ENCODE results near the gene KDM5C. TPM values are rescaled to one million over a fixed set of nuclear protein-coding genes. Genes with fewer than 3 reads are reported as not detected.

KDM5C gene
- total RNA-seq, 1 donor from 2014 or later, result 71.7 TPM

GRCh38 chrX:53260836-53261235, 35.8 kb upstream of the KDM5C start:
- Histone ChIP-seq H3K36me3 (no peaks in the 10 kb centered on the region), H3K9me3 (no peaks in the 10 kb centered on the region), H3K27me3 (no peaks in the 10 kb centered on the region), H3K4me3 (no peak overlapping the region), H3K27ac (no peak overlapping the region), H3K4me1 (no peaks in the 10 kb centered on the region)
- DNase-seq (ENCODE audit: low spot score in 2 of 2), result no peak
- intact Hi-C loops (cut with DNase I), result no loop called here
- TF ChIP-seq CTCF (IDR thresholded peaks at IDR 0.05), result no peak

DNA sequence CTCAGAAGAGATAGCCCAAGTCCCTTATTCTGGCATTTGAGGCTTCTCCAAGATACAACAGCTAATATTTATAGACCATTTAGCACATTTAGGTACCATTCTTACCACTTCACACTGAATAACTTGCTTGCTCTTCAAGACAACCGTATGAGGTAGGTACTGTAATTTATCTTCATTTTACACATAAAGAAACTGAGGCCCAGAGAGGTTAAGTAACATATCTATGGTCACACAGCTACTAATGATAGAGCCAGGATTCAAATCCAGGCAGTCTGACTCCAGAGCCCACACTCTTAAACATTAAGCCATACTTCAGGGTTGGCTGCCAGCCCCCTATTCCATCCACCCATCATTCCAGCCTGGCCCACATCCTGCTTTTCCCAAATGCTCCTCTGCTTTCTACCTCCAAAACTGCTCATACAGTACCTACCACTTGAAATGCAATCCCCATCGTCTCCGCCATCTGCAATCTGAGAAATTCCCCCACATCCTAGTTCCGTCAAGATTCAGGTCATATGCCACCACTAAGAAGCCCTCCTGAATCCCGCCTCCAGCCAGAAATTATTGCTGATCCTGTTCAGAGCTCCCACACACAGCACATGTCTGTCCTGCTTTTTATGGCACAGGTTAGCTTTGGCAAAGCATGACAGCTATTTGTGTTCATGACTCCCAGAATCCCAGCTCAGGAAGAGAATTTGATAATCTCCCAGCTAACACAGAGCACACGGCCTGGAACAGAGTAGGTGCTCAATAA, 32.8 kb upstream of the KDM5C start:
- DNase-seq (ENCODE audit: low spot score in 2 of 2), result no peak
- no peak for TF ChIP-seq CTCF (IDR thresholded peaks at IDR 0.05)
- intact Hi-C loops (cut with DNase I), result no loop called here
- no peak overlapping the region for H3K27ac ChIP-seq
- H3K4me1 ChIP-seq, result no peaks in the 10 kb centered on the region
- no peaks in the 10 kb centered on the region for H3K9me3 ChIP-seq
- no peak overlapping the region for H3K4me3 ChIP-seq
- no peaks in the 10 kb centered on the region for H3K27me3 ChIP-seq
- H3K36me3 ChIP-seq, result peaks cover 0 to 6% of the 10 kb centered on the region in 2 donors

GRCh38 chrX:53257166-53257565, 32.2 kb upstream of the KDM5C start:
- Histone ChIP-seq H3K4me1 (no peaks in the 10 kb centered on the region), H3K27me3 (no peaks in the 10 kb centered on the region), H3K36me3 (peaks cover 0 to 6% of the 10 kb centered on the region in 2 donors), H3K9me3 (no peaks in the 10 kb centered on the region), H3K4me3 (no peak overlapping the region), H3K27ac (no peak overlapping the region)
- no peak for TF ChIP-seq CTCF (IDR thresholded peaks at IDR 0.05)
- DNase-seq (ENCODE audit: low spot score in 2 of 2), result no peak
- intact Hi-C loops (cut with DNase I), result no loop called here

- H3K9me3 ChIP-seq, result no peaks in the 10 kb centered on the region
- intact Hi-C loops (cut with DNase I), result no loop called here
- no peaks in the 10 kb centered on the region for H3K27me3 ChIP-seq
- DNase-seq (ENCODE audit: low spot score in 2 of 2), result no peak
- no peak overlapping the region for H3K27ac ChIP-seq
- H3K4me3 ChIP-seq, result no peak overlapping the region
- TF ChIP-seq CTCF (IDR thresholded peaks at IDR 0.05), result no peak
- peaks cover 0 to 6% of the 10 kb centered on the region in 2 donors for H3K36me3 ChIP-seq
- no peaks in the 10 kb centered on the region for H3K4me1 ChIP-seq
These were observed 31.5 kb upstream of the KDM5C start for GRCh38 chrX:53256446-53257041.

DNA sequence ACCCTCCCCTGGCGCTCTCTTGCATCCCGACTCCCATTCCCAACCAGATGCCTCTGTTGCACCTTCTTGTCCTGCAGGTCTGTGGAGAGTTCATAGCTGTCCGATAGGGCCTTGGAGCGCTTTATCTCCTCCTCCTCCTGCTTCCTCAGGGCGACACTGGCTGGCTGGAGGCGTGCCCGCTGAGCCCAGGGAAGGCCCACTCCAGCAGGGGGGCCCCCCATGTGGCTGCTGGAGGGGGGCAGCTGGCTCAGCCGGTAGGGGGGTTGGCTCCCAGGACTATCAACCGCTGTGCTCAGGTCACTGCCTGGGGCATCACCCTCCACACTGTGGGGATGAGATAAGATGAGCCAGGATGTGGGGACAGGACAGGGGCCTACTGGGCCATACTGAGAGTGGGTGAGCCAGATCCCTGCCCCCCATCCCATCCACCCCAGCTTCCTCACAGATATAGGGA, 30.8 kb upstream of the KDM5C start:
- no peak for TF ChIP-seq CTCF (IDR thresholded peaks at IDR 0.05)
- Histone ChIP-seq H3K36me3 (peaks cover 0 to 6% of the 10 kb centered on the region in 2 donors), H3K4me1 (no peaks in the 10 kb centered on the region), H3K27ac (no peak overlapping the region), H3K4me3 (no peak overlapping the region), H3K9me3 (no peaks in the 10 kb centered on the region), H3K27me3 (no peaks in the 10 kb centered on the region)
- intact Hi-C loops (cut with DNase I), result no loop called here
- no peak for DNase-seq (ENCODE audit: low spot score in 2 of 2)
